MCF 10A (cell line): Measurements from ENCODE around the gene NDUFS2. TPM values are rescaled to one million over a fixed set of nuclear protein-coding genes. Genes with fewer than 3 reads are reported as not detected.

Source experiments
- BruUV-seq: library from RNA; stranded (reverse); fragments of 400-500 nt; replicated peaks from 2 replicates; lab custom pipeline; 2021; lab: Mats Ljungman, UMichigan
- CTCF ChIA-PET: fragments of 300-600 bp; sonication (Branson Sonifier 250); formaldehyde crosslinking; extraction: SDS; loops from one replicate; lab custom pipeline; 2021; ENCODE audit warnings: antibody characterized with exemption, inconsistent platforms; lab: Yijun Ruan, JAX
- POLR2A ChIA-PET: fragments of 300-600, 350-650 bp; sonication (Branson Sonifier 250); formaldehyde crosslinking; extraction: SDS; loops from one replicate; lab custom pipeline; 2020; ENCODE audit warnings: antibody characterized with exemption, inconsistent platforms; lab: Yijun Ruan, JAX
- DNase-seq: peaks from one replicate; pipeline ENCODE4 v3.0.0-alpha.2; 2018; ENCODE audit not compliant: unreplicated experiment
- H3K27ac Mint-ChIP-seq: one replicate; pipeline ENCODE4 v1.8.0; 2022; ENCODE audit warnings: mild to moderate bottlenecking, low read depth, mixed read lengths; ENCODE audit not compliant: unreplicated experiment
- H3K27me3 Mint-ChIP-seq: one replicate; pipeline ENCODE4 v1.8.0; 2022; ENCODE audit warnings: mixed read lengths; ENCODE audit not compliant: insufficient read depth, unreplicated experiment
- H3K36me3 Mint-ChIP-seq: one replicate; pipeline ENCODE4 v1.8.0; 2022; ENCODE audit warnings: mild to moderate bottlenecking, moderate library complexity, mixed read lengths; ENCODE audit not compliant: insufficient read depth, unreplicated experiment
- H3K4me1 Mint-ChIP-seq: one replicate; pipeline ENCODE4 v1.8.0; 2022; ENCODE audit warnings: mixed read lengths; ENCODE audit not compliant: insufficient read depth, unreplicated experiment
- H3K4me3 Mint-ChIP-seq: one replicate; pipeline ENCODE4 v1.8.0; 2022; ENCODE audit warnings: mild to moderate bottlenecking, moderate library complexity, mixed read lengths; ENCODE audit not compliant: unreplicated experiment
- H3K9me3 Mint-ChIP-seq: one replicate; pipeline ENCODE4 v1.8.0; 2022; ENCODE audit warnings: mixed read lengths; ENCODE audit not compliant: unreplicated experiment
- CTCF ChIP-seq: fragments of 200-600 bp; IDR thresholded peaks from one replicate; pipeline ENCODE4 v1.8.0; 2022; ENCODE audit warnings: antibody characterized with exemption, mild to moderate bottlenecking; ENCODE audit not compliant: unreplicated experiment
- intact Hi-C: fragments of 100-400 bp; cut with micrococcal nuclease; formaldehyde crosslinking; loops from 2 replicates; pipeline ENCODE4 v1.14.1; 2022
- total RNA-seq: library from RNA; stranded (reverse); gene quantifications from 2 replicates; pipeline ENCODE4 v1.2.3, GENCODE V29; 2022

NDUFS2 gene
- total RNA-seq, 1 experiment from 2014 or later, result 149 TPM

- peaks cover 24% of the 10 kb centered on the region for H3K4me1 Mint-ChIP-seq
- no peaks in the 10 kb centered on the region for H3K27me3 Mint-ChIP-seq
- no peaks in the 10 kb centered on the region for H3K36me3 Mint-ChIP-seq
- H3K4me3 Mint-ChIP-seq, result no peak overlapping the region
- TF ChIP-seq CTCF, result no peak
- no peaks in the 10 kb centered on the region for H3K9me3 Mint-ChIP-seq
- DNase-seq, result no peak
- ChIA-PET POLR2A (interaction anchor here (0.6 to 4.0 kb wide), 3 partner anchors 8 to 184 kb away, joined by 3 to 38 read pairs (median 7); partner anchors contain the start of genes NDUFS2 and TOMM40L), CTCF (interaction anchor here (0.5 to 5.6 kb wide), 22 partner anchors 10 to 1020 kb away, joined by 3 to 154 read pairs (median 8); partner anchors contain the start of genes APOA2, B4GALT3, FCER1G and NDUFS2)
- peak overlapping the region; percentile 25 for H3K27ac Mint-ChIP-seq
- intact Hi-C loops, result no loop called here
- BruUV-seq, result no TSS peak
Observed at GRCh38 chr1:161193561-161194235, 8.5 kb upstream of the NDUFS2 start.

- intact Hi-C loops, result no loop called here
- no peak overlapping the region for H3K27ac Mint-ChIP-seq
- no peaks in the 10 kb centered on the region for H3K27me3 Mint-ChIP-seq
- no peak for TF ChIP-seq CTCF
- ChIA-PET CTCF (interaction anchor here (1.4 to 5.6 kb wide), 6 partner anchors 9 to 96 kb away, joined by 12 to 154 read pairs (median 88); partner anchors contain the start of genes APOA2, NDUFS2, PPOX and TOMM40L), POLR2A (interaction anchor here (0.8 kb wide), 1 partner anchor 43 kb away, joined by 4 read pairs; no protein-coding TSS in a partner anchor)
- H3K9me3 Mint-ChIP-seq, result no peaks in the 10 kb centered on the region
- peaks cover 38% of the 10 kb centered on the region for H3K4me1 Mint-ChIP-seq
- no peak overlapping the region for H3K4me3 Mint-ChIP-seq
- BruUV-seq, result no TSS peak
- H3K36me3 Mint-ChIP-seq, result no peaks in the 10 kb centered on the region
- DNase-seq, result no peak
Observed at GRCh38 chr1:161195171-161195570, 7.0 kb upstream of the NDUFS2 start.

GRCh38 chr1:161196111-161196510 lies 6.1 kb upstream of the NDUFS2 start:
- DNase-seq, result no peak
- ChIA-PET POLR2A (interaction anchor here (1.3 kb wide), 1 partner anchor 10 kb away, joined by 4 read pairs; no protein-coding TSS in a partner anchor), CTCF (interaction anchor here (0.8 to 5.5 kb wide), 5 partner anchors 8 to 186 kb away, joined by 3 to 122 read pairs (median 23); partner anchors contain the start of genes NDUFS2 and TOMM40L)
- intact Hi-C loops, result no loop called here
- H3K4me3 Mint-ChIP-seq, result no peak overlapping the region
- no peaks in the 10 kb centered on the region for H3K27me3 Mint-ChIP-seq
- TF ChIP-seq CTCF, result no peak
- BruUV-seq, result no TSS peak
- H3K36me3 Mint-ChIP-seq, result no peaks in the 10 kb centered on the region
- no peak overlapping the region for H3K27ac Mint-ChIP-seq
- no peaks in the 10 kb centered on the region for H3K9me3 Mint-ChIP-seq
- H3K4me1 Mint-ChIP-seq, result peaks cover 47% of the 10 kb centered on the region
